GM12865 (cell line): ENCODE results near the gene CDH23.
"Not testable (repeated sequence)": the region's sequence is repeated elsewhere in the genome, so short reads cannot be mapped to it uniquely, and the experiment has no call there.

Experiments
- DNase-seq: peaks from one replicate; pipeline ENCODE4 v3.0.0; 2010; ENCODE audit warnings: low read depth
- H3K4me3 ChIP-seq: 2 replicates; pipeline ENCODE4 v1.5.1; 2011; ENCODE audit warnings: mild to moderate bottlenecking, low read depth, low read length, control low read depth
- TF ChIP-seq, protein P1 (sequence below): IDR thresholded peaks from 2 replicates; pipeline ENCODE4 v1.5.1; 2011; ENCODE audit warnings: low read length, control low read depth, low read depth, inconsistent platforms; ENCODE audit not compliant: insufficient read depth; ENCODE audit errors: missing control alignments

The CDH23 gene

DNA sequence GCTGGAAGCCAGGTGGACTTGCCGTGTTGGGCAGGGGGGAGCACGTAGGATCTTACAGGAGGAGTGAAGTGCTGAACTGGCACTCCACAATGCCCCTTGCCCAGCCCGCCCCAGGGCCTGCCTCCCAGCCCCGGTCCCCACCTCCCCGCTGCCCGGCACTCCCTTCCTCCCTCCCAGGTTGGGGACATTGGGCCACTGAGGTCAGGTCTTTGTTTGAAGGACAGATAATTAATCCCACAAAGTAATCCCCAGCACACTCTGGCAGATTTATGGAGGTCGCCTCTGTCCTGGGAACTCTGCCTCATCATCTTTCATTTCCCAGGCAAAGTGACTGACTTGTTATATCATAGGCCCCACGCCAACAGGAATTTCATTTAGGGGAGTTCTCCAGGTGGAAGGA, 200.0 kb downstream of the CDH23 start:
- H3K4me3 ChIP-seq: no peak overlapping the region
- TF ChIP-seq, protein P1, sequence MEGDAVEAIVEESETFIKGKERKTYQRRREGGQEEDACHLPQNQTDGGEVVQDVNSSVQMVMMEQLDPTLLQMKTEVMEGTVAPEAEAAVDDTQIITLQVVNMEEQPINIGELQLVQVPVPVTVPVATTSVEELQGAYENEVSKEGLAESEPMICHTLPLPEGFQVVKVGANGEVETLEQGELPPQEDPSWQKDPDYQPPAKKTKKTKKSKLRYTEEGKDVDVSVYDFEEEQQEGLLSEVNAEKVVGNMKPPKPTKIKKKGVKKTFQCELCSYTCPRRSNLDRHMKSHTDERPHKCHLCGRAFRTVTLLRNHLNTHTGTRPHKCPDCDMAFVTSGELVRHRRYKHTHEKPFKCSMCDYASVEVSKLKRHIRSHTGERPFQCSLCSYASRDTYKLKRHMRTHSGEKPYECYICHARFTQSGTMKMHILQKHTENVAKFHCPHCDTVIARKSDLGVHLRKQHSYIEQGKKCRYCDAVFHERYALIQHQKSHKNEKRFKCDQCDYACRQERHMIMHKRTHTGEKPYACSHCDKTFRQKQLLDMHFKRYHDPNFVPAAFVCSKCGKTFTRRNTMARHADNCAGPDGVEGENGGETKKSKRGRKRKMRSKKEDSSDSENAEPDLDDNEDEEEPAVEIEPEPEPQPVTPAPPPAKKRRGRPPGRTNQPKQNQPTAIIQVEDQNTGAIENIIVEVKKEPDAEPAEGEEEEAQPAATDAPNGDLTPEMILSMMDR: no peak
- DNase-seq: no peak

DNA sequence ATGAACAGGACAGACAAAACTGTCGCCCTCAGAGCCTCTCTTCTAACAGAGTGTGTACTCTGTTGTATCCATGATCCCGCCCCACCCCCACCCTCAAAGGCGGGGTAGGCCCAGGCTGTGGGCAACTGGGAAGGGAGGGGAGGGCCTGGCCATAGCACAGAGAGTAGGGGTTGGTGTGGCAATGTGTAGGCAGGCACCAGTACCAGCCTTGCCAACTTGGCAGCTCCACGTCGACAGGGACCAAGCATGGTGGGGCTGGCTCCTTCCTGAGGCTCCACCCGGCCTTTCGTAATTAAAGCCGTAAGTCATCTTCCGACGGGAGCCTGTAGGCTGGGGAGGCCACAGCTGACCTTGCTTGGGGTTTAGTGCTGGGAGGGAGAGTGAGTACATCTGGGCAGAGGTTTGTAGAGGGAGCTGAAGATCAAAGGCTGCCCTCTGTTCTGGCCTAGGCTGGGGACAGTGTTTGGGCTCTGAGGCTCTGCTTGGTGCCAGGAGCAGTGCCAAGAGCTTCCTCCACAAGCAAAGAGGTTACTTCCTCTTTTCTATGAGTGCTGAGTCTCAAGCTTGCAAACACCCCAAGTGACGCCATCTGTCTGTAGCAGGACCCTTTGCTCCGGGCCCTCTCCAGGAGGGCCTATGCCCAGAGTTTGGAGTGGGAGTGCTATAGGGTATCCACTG, 201.2 kb downstream of the CDH23 start:
- DNase-seq: peak; percentile 23
- TF ChIP-seq, protein P1: no peak

DNA sequence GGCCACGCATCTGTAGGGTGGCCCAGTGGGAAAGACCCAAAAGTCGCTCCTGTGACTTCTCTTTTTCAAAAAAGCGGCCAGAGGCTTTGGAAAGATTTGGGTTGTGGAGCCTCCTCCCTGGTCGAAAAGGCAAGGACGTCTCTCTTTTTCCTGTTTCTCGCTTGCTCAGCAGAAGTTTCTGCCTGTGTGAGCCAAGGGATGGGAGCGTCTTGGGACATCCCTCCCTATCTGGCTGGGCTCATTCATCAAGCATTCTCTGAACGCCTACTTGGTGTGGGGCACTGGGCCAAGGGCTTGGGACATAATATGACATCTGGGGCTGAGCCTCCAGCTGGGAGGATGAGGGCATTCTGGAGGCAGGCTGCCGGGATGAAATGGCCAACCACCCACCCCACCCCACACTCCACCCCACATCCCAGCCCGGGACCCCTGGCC, 201.9 kb downstream of the CDH23 start:
- TF ChIP-seq, protein P1: no peak
- no peak overlapping the region for H3K4me3 ChIP-seq
- no peak for DNase-seq

More for the DNA sequence above, 201.2 kb downstream of the CDH23 start:
- H3K4me3 ChIP-seq: no peak overlapping the region

DNA sequence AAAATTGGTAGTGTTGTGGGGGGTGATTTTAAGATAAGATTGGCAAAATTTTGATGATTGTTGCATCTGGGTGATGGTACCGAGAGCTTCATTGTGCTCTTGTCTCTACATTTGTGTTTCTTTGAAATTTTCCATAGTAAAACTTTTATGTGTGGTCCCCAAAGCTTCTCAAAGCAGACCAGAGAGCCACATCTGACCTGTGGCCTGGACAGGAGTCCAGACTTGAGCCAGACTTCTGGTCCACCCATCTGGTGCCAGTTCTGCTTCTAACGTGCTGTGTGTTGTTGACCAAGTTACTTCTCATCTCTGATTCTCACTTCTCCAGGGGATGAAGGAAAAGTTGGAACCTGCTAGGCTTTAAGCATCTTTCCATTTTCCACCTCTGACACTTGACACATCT, 202.8 kb downstream of the CDH23 start:
- no peak overlapping the region for H3K4me3 ChIP-seq
- TF ChIP-seq, protein P1: no peak
- no peak for DNase-seq

DNA sequence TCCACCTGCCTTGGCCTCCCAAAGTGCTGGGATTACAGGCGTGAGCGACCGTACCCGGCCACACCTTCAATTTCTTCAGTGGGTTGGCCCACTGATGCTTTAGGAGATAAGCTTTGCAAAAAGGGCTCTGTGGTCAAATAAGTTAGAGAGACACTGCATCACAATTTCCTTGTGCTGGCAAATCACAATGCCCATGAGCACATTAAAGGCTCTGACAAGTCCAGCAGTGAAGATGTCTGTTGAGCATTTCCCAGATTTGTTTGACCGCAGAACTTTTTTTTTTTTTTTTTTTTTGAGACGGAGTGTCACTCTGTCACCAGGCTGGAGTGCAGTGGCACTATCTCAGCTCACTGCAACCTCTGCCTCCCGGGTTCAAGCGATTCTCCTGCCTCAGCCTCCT, 203.5 kb downstream of the CDH23 start:
- H3K4me3 ChIP-seq, DNase-seq: not testable (repeated sequence)

DNA sequence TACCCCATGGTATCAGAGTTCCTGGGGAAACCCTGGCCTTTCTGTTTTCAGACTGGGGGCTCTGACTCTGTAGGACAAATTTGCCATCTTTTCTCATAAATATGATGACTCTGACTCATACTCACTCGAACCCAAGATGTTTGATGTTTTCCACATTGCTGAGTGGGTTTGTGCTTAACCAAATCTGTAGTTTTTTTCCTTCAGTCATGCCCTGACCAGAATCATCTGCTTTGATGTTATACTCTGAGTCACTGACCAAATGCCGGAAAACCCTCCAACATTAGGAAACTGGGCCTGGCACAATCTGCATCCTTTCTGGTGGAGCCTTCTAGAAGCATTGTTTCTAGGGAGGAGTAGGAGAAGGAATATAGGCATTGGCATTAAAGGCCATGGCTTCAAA, 204.1 kb downstream of the CDH23 start:
- TF ChIP-seq, protein P1: no peak
- DNase-seq: no peak
- no peak overlapping the region for H3K4me3 ChIP-seq

DNA sequence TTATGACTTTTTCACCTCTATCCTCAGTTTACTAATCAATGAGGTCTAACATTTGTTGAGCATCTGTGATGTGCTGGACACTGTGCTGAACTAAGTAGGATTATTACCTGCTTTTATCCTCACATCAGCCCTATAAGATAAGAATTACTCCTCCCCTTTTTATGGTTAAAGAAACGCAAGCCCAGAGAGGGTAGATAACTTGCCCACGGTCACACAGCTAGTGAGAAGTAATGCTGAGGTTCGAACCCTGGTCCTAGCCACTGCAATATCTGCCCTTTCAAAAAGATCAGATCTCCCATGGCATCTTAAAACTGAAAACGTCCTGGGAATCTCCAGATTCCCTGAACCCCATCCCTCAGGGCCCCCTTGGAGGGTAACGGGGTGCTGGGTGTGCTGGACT, 204.6 kb downstream of the CDH23 start:
- TF ChIP-seq, protein P1: no peak
- no peak for DNase-seq
- H3K4me3 ChIP-seq: no peak overlapping the region
